GM12878 (cell line): ENCODE measurements around the gene NINL. TPM values are rescaled to one million over a fixed set of nuclear protein-coding genes. Genes with fewer than 3 reads are reported as not detected.

Source experiments
- ATAC-seq: fragments of 200-7000 bp; cut with Tn5 transposase; 3 replicates; pipeline ENCODE4 v1.9.1; 2020; ENCODE audit warnings: mild to moderate bottlenecking, moderate library complexity
- BruUV-seq: library from RNA; stranded (reverse); fragments of 400-500 nt; replicated peaks from 2 replicates; lab custom pipeline; 2021; lab: Mats Ljungman, UMichigan
- CTCF ChIA-PET: fragments of 300-600 bp; sonication (Branson Sonifier 250); formaldehyde crosslinking; extraction: SDS; loops from one replicate; lab custom pipeline; 2021; ENCODE audit warnings: inconsistent platforms; lab: Yijun Ruan, JAX
- POLR2A ChIA-PET: fragments of 350-600 bp; formaldehyde crosslinking; extraction: SDS; loops from one replicate; lab custom pipeline; 2021; ENCODE audit warnings: inconsistent platforms; lab: Charles Lee
- RAD21 ChIA-PET: fragments of 300-600 bp; sonication (Branson Sonifier 250); formaldehyde crosslinking; loops from one replicate; lab custom pipeline; 2023; ENCODE audit warnings: antibody characterized with exemption; ENCODE audit not compliant: unreplicated experiment; lab: Charles Lee
- SMC1A ChIA-PET: fragments of 300-600 bp; sonication (Branson Sonifier 250); formaldehyde crosslinking; loops from one replicate; lab custom pipeline; 2023; ENCODE audit not compliant: unreplicated experiment, uncharacterized antibody; lab: Charles Lee
- DNase-seq: peaks from one replicate; pipeline ENCODE4 v3.0.0-alpha.2; 2011; ENCODE audit warnings: low read depth, low spot score
- FAIRE-seq: peaks from 3 replicates; lab custom pipeline; 2011; peaks lifted over from hg19 to GRCh38; lab: Jason Lieb, UNC
- H2AFZ ChIP-seq: 2 replicates; pipeline ENCODE4 v1.6.0; 2011; ENCODE audit warnings: low read depth, low read length, control low read depth; ENCODE audit not compliant: control insufficient read depth
- H3K27ac ChIP-seq: 2 replicates; pipeline ENCODE4 v1.5.1; 2011; ENCODE audit warnings: control low read depth; ENCODE audit not compliant: control insufficient read depth, insufficient read depth
- H3K27me3 ChIP-seq, 2 experiments: replicated peaks in 1 of 2; 2 replicates each; pipeline versions ENCODE4 v1.6.0 to v1.6.1; 2011; ENCODE audit warnings: low read length in 1 of 2; ENCODE audit not compliant: control insufficient read depth in 2 of 2, insufficient read depth in 2 of 2
- H3K36me3 ChIP-seq, 2 experiments: 2 replicates each; pipeline ENCODE4 v1.5.1; 2011; ENCODE audit warnings: low read length in 1 of 2; ENCODE audit not compliant: control insufficient read depth in 2 of 2, insufficient read depth in 2 of 2
- H3K4me1 ChIP-seq: 2 replicates; pipeline ENCODE4 v1.6.1; 2011; ENCODE audit warnings: mild to moderate bottlenecking, low read length, moderate library complexity, mixed read lengths; ENCODE audit not compliant: control insufficient read depth, insufficient read depth
- H3K4me2 ChIP-seq: 2 replicates; pipeline ENCODE4 v1.6.0; 2011; ENCODE audit warnings: control low read depth; ENCODE audit not compliant: control insufficient read depth, insufficient read depth
- H3K4me3 ChIP-seq: fragments of 200-600 bp; sonication (generic); 2 replicates; pipeline ENCODE4 v1.5.1; 2016
- H3K79me2 ChIP-seq: 2 replicates; pipeline ENCODE4 v1.6.0; 2011; ENCODE audit warnings: low read length; ENCODE audit not compliant: control insufficient read depth, insufficient read depth
- H3K9ac ChIP-seq: 2 replicates; pipeline ENCODE4 v1.8.0; 2011; ENCODE audit warnings: low read length, control low read depth, mixed read lengths; ENCODE audit not compliant: control insufficient read depth, insufficient read depth
- H3K9me3 ChIP-seq: replicated peaks from 3 replicates; pipeline ENCODE4 v1.5.1; 2011; ENCODE audit warnings: mild to moderate bottlenecking, low read length; ENCODE audit not compliant: control insufficient read depth, insufficient read depth
- H4K20me1 ChIP-seq: 2 replicates; pipeline ENCODE4 v1.6.0; 2011; ENCODE audit not compliant: control insufficient read depth, insufficient read depth
- ATF7 ChIP-seq: fragments of 450-650 bp; IDR thresholded peaks from 2 replicates; pipeline ENCODE4 v1.6.1; 2016; ENCODE audit warnings: low read depth, mild to moderate bottlenecking
- BMI1 ChIP-seq: fragments of 450-650 bp; IDR thresholded peaks from 2 replicates; pipeline ENCODE4 v1.6.1; 2016; ENCODE audit warnings: mild to moderate bottlenecking, moderate library complexity, borderline replicate concordance
- CEBPB ChIP-seq, 2 experiments: fragments of 150-350 bp in 1 of 2; IDR thresholded peaks; 2 replicates each; pipeline ENCODE4 v1.6.1; 2012 to 2014; ENCODE audit warnings: low read depth in 2 of 2, low read length in 2 of 2, borderline replicate concordance in 1 of 2, inconsistent platforms in 1 of 2
- EGR1 ChIP-seq, 2 experiments: IDR thresholded peaks; 1 replicate in 1 of 2; 2 replicates in 1 of 2; pipeline ENCODE4 v1.6.1; 2011 to 2012; ENCODE audit warnings: low read depth in 2 of 2, low read length in 2 of 2, borderline replicate concordance in 1 of 2, mild to moderate bottlenecking in 1 of 2, moderate library complexity in 1 of 2
- EZH2 ChIP-seq: IDR thresholded peaks from 2 replicates; pipeline ENCODE4 v1.6.1; 2012; ENCODE audit warnings: low read depth, mild to moderate bottlenecking, control low read depth, inconsistent platforms, low read length, borderline replicate concordance; ENCODE audit not compliant: control insufficient read depth
- HDAC6 ChIP-seq: fragments of 200-600 bp; sonication (generic); IDR thresholded peaks from one replicate; pipeline ENCODE4 v1.8.0; 2017; ENCODE audit warnings: antibody characterized with exemption; ENCODE audit not compliant: unreplicated experiment
- JUND ChIP-seq: IDR thresholded peaks from 2 replicates; pipeline ENCODE4 v1.6.1; 2012; ENCODE audit warnings: low read depth, mild to moderate bottlenecking, low read length, improper control_type of control experiment, moderate library complexity
- LARP7 ChIP-seq: fragments of 450-650 bp; IDR thresholded peaks from 2 replicates; pipeline ENCODE4 v1.6.1; 2017; ENCODE audit warnings: mild to moderate bottlenecking
- NFXL1 ChIP-seq: fragments of 450-650 bp; IDR thresholded peaks from 2 replicates; pipeline ENCODE4 v1.6.1; 2017; ENCODE audit warnings: antibody characterized with exemption, mild to moderate bottlenecking, borderline replicate concordance
- PAX8 ChIP-seq: fragments of 450-650 bp; IDR thresholded peaks from 2 replicates; pipeline ENCODE4 v1.6.1; 2017; ENCODE audit warnings: mild to moderate bottlenecking, moderate library complexity
- RUNX3 ChIP-seq: IDR thresholded peaks from 2 replicates; pipeline ENCODE4 v1.6.1; 2012; ENCODE audit warnings: low read length, inconsistent platforms
- SUZ12 ChIP-seq: fragments of 200-600 bp; sonication (generic); IDR thresholded peaks from one replicate; pipeline ENCODE4 v1.6.1; 2018; ENCODE audit warnings: antibody characterized with exemption, mild to moderate bottlenecking; ENCODE audit not compliant: unreplicated experiment
- ZNF622 ChIP-seq: fragments of 450-650 bp; IDR thresholded peaks from 2 replicates; pipeline ENCODE4 v1.6.1; 2017; ENCODE audit warnings: mild to moderate bottlenecking, inconsistent platforms
- WGBS: methylation state at CpG from one replicate; pipeline ENCODE4 v1.1.6; 2016; ENCODE audit warnings: low lambda C conversion rate; ENCODE audit not compliant: insufficient replicate concordance, insufficient coverage; ENCODE audit errors: missing lambda C conversion rate; 5-methylcytosine and 5-hydroxymethylcytosine counted together
- in situ Hi-C: fragments of 300-500 bp; cut with MboI; formaldehyde crosslinking; loops from 9 replicates; pipeline ENCODE4 v1.14.3; 2018; ENCODE audit warnings: mixed read lengths
- intact Hi-C: fragments of 100-400 bp; cut with micrococcal nuclease; formaldehyde crosslinking; loops from one replicate; pipeline ENCODE4 v1.14.2; 2022; ENCODE audit not compliant: unreplicated experiment
- polyA plus RNA-seq, 11 experiments: library from polyadenylated mRNA; depleted of rRNA in 4 of 11; unstranded in 6 of 11; stranded (reverse) in 5 of 11; fragments of >200 nt; fragmentation: Nextera tagmentation in 4 of 11; fragmentation: Illumina TruSeq in 1 of 11; extraction: Ambion mirVana in 4 of 11; extraction: Trizol in 1 of 11; gene quantifications; 1 replicate in 1 of 11; 2 replicates in 10 of 11; pipeline versions ENCODE4 v1.2.1 to v1.2.3, GENCODE V29; 2011 to 2016; ENCODE audit warnings: inconsistent platforms in 2 of 11, missing spikeins in 2 of 11, low read depth in 1 of 11
- total RNA-seq, 4 experiments: library from RNA; depleted of rRNA in 3 of 4; stranded (reverse); fragments of >200 nt in 3 of 4; fragmentation: Illumina TruSeq in 1 of 4; extraction: Trizol in 1 of 4; gene quantifications; 2 replicates each; pipeline versions ENCODE4 v1.2.1 to v1.2.3, GENCODE V29; 2013 to 2021
- TF ChIP-seq, protein P1 (sequence below): IDR thresholded peaks from 2 replicates; pipeline ENCODE4 v1.6.1; 2012; ENCODE audit warnings: improper control_type of control experiment, low read depth, low read length; ENCODE audit not compliant: insufficient replicate concordance
- TF ChIP-seq, protein P2 (sequence below): fragments of 450-650 bp; formaldehyde crosslinking; IDR thresholded peaks from 2 replicates; pipeline ENCODE4 v1.4.0; 2020; ENCODE audit warnings: mild to moderate bottlenecking, moderate library complexity

Gene NINL
- total and polyA plus RNA-seq, 10 of the 15 experiments (the other 5 are each of a cell fraction or from before 2014, with no cell fraction given) = 0.04 to 0.77 (median 0.23) TPM; not detected in 1

DNA sequence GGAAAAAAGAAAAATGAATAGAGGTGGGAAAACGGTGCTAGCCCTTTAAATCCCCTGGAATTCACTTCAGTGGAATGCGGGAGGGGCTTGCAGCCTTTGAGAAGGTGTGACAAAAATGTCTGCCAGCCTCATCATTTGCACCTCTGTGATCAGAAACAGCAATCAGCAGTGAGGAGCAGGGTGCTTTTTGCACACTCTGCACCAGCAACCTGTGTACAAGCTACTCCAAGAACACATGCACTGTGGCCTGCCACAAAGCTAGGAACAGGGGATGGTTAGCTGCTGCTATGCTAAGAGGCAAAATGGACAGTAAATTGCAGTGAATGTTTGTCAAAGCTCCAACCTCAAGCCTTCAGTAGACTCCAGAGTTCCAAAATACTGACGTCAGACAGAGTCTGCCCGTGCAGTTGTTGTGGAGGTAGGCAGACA is 148.2 kb downstream of the NINL start:
- Histone ChIP-seq H4K20me1 (no peaks in the 10 kb centered on the region), H3K9ac (no peak overlapping the region), H3K79me2 (no peaks in the 10 kb centered on the region), H3K27ac (no peak overlapping the region), H3K36me3 (peaks cover 4 to 7% of the 10 kb centered on the region in 2 experiments; a peak in 3 of 4 replicates), H3K27me3 (no peaks in the 10 kb centered on the region), H3K4me2 (no peak overlapping the region), H3K4me3 (no peak overlapping the region), H3K9me3 (no peaks in the 10 kb centered on the region), H3K4me1 (peaks cover 7% of the 10 kb centered on the region), H2AFZ (no peak overlapping the region)
- ChIA-PET SMC1A (interaction anchor here (1.0 kb wide), 1 partner anchor 23 kb away, joined by 3 read pairs; no protein-coding TSS in a partner anchor), POLR2A (no interaction called here), RAD21 (no interaction called here), CTCF (no interaction called here)
- ATAC-seq (no peak), FAIRE-seq (no peak), DNase-seq (no peak)
- intact Hi-C loops (no loop called here), in situ Hi-C loops (loop anchor here (25.0 kb wide), 2 partner anchors 725 to 1475 kb away; no protein-coding TSS in a partner anchor)
- BruUV-seq = no TSS peak
- TF ChIP-seq HDAC6 (no peak), EGR1 (IDR thresholded peaks at IDR 0.05; ENCODE audit: borderline replicate concordance in 1 of 2, low read depth in 2 of 2, low read length in 2 of 2) (no peak), BMI1 (no peak), NFXL1 (no peak), RUNX3 (no peak), CEBPB (IDR thresholded peaks at IDR 0.05; ENCODE audit: borderline replicate concordance in 1 of 2, low read depth in 2 of 2, low read length in 2 of 2) (no peak), LARP7 (no peak), JUND (no peak), SUZ12 (no peak), ZNF622 (no peak), ATF7 (no peak), EZH2 (no peak), PAX8 (no peak)
- TF ChIP-seq, protein P1, sequence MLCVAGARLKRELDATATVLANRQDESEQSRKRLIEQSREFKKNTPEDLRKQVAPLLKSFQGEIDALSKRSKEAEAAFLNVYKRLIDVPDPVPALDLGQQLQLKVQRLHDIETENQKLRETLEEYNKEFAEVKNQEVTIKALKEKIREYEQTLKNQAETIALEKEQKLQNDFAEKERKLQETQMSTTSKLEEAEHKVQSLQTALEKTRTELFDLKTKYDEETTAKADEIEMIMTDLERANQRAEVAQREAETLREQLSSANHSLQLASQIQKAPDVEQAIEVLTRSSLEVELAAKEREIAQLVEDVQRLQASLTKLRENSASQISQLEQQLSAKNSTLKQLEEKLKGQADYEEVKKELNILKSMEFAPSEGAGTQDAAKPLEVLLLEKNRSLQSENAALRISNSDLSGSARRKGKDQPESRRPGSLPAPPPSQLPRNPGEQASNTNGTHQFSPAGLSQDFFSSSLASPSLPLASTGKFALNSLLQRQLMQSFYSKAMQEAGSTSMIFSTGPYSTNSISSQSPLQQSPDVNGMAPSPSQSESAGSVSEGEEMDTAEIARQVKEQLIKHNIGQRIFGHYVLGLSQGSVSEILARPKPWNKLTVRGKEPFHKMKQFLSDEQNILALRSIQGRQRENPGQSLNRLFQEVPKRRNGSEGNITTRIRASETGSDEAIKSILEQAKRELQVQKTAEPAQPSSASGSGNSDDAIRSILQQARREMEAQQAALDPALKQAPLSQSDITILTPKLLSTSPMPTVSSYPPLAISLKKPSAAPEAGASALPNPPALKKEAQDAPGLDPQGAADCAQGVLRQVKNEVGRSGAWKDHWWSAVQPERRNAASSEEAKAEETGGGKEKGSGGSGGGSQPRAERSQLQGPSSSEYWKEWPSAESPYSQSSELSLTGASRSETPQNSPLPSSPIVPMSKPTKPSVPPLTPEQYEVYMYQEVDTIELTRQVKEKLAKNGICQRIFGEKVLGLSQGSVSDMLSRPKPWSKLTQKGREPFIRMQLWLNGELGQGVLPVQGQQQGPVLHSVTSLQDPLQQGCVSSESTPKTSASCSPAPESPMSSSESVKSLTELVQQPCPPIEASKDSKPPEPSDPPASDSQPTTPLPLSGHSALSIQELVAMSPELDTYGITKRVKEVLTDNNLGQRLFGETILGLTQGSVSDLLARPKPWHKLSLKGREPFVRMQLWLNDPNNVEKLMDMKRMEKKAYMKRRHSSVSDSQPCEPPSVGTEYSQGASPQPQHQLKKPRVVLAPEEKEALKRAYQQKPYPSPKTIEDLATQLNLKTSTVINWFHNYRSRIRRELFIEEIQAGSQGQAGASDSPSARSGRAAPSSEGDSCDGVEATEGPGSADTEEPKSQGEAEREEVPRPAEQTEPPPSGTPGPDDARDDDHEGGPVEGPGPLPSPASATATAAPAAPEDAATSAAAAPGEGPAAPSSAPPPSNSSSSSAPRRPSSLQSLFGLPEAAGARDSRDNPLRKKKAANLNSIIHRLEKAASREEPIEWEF = no peak
- TF ChIP-seq, protein P2, sequence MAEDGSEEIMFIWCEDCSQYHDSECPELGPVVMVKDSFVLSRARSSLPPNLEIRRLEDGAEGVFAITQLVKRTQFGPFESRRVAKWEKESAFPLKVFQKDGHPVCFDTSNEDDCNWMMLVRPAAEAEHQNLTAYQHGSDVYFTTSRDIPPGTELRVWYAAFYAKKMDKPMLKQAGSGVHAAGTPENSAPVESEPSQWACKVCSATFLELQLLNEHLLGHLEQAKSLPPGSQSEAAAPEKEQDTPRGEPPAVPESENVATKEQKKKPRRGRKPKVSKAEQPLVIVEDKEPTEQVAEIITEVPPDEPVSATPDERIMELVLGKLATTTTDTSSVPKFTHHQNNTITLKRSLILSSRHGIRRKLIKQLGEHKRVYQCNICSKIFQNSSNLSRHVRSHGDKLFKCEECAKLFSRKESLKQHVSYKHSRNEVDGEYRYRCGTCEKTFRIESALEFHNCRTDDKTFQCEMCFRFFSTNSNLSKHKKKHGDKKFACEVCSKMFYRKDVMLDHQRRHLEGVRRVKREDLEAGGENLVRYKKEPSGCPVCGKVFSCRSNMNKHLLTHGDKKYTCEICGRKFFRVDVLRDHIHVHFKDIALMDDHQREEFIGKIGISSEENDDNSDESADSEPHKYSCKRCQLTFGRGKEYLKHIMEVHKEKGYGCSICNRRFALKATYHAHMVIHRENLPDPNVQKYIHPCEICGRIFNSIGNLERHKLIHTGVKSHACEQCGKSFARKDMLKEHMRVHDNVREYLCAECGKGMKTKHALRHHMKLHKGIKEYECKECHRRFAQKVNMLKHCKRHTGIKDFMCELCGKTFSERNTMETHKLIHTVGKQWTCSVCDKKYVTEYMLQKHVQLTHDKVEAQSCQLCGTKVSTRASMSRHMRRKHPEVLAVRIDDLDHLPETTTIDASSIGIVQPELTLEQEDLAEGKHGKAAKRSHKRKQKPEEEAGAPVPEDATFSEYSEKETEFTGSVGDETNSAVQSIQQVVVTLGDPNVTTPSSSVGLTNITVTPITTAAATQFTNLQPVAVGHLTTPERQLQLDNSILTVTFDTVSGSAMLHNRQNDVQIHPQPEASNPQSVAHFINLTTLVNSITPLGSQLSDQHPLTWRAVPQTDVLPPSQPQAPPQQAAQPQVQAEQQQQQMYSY (CRISPR knock-in tag) = no peak
- 83% methylated on average over 4 of the region's 4 CpGs for WGBS
